HG03342 (cell line): Measurements from ENCODE around the gene LCE5A.
"Not testable (repeated sequence)": the region's sequence is repeated elsewhere in the genome, so short reads cannot be mapped to it uniquely, and the experiment has no call there.

Experiments
- ATAC-seq: cut with Tn5 transposase; IDR thresholded peaks from one replicate; pipeline ENCODE4 v1.9.1; 2021; ENCODE audit warnings: mild to moderate bottlenecking, moderate library complexity; ENCODE audit not compliant: unreplicated experiment

LCE5A gene, protein sequence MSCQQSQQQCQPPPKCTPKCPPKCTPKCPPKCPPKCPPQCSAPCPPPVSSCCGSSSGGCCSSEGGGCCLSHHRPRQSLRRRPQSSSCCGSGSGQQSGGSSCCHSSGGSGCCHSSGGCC

GRCh38 chr1:152510503-152510902 lies at the start of gene LCE5A:
Gene LCE5A, plus strand, starts transcription at chr1:152510803. Its CDS starts 732 bp downstream, at chr1:152511535.
- ATAC-seq = no peak

GRCh38 chr1:152461544-152461943 lies 49.1 kb upstream of the LCE5A start:
- ATAC-seq = no peak

DNA sequence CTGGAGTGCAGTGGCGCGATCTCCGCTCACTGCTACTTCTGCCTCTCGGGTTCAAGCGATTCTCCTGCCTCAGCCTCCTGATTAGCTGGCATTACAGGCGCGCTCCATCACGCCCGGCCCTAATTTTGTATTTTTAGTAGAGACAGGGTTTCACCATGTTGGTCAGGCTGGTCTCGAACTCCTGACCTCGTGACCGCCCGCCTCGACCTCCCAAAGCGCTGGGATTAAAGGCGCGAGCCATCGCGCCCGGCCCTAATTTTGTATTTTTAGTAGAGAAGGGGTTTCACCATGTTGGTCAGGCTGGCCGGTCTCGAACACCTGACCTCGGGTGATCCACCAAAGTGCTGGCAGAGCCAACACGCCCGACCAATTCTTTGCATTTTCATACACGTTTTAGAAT lies 48.0 kb upstream of the LCE5A start:
- ATAC-seq = no peak

GRCh38 chr1:152466217-152466616 lies 44.4 kb upstream of the LCE5A start:
- ATAC-seq = no peak

- no peak for ATAC-seq
Measured at GRCh38 chr1:152473887-152474537, 36.6 kb upstream of the LCE5A start.

DNA sequence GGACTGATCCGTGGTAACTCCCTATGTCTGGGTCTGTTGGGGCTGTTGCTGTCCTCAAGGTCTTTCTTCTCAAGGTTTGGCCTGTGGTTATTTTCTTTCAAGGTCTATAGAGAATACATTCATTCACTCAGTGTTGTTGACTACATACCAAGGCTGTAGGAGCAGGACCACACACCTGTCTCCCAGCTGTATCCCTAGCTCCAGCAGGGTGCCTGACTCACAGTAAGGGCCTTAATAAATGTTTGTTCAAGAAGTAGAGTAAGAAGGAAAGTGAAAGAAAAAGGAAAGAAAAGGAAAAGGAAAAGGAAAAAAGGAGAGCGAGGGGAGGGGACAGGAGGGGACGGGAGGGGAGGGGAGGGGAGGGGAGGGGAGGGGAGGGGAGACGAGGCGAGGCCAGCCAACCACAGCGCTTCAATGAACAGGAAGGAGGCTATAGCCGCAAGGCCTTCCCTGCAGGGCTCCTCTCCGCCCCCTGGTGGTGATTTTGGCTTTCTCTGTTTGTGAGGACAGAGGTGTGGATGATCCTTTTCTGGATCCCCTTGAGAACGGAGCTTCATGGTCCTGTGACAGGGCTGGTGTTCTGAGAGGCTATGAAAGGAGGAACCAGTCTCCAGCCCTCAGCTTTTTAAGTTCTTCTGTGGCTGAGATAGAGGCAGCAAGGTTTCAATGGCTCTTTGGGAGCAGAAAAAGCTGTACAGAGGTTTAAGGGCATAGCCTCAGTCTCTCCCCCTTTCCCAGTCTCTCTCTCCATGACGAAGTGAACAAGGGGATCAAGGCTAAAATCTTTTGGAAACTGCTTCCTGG lies 30.6 kb upstream of the LCE5A start:
- ATAC-seq = no peak

DNA sequence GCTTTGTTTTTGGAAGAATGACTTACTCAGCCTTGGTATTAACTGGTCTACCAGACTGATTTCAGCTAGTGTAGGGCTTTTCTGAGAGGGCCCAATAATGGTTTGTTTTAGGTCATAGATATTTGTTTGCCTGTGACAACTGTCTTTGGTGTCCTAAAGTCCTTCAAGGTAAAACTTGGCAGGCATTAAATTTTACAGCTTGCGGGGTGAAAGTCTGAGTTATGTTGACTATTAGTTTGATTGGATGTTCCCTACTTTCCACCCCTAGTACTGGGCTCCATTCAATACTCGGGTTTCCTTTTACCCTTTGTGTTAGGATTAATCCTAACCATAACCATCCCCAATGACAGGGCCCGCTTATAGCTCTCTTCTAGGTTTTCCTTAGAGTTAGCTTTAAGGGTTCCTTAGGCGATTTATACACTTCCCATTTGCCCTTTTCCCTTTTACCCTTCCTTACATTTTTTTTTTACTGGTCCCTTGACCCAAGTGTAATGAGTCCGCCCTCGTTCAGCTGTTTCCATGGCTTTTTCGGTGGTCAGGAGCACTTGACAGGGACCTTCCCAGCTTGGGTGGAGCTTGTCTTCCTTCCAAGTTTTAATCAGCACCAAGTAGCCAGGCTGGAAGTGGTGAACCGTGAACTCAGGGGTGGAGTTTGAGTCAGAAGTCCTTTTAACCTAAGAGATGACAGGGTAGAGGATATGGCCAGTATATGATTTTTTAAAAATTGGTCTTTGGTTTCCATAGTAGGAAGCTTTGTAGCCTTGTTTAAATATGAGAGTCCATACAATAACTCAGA lies 28.5 kb upstream of the LCE5A start:
- no peak for ATAC-seq

DNA sequence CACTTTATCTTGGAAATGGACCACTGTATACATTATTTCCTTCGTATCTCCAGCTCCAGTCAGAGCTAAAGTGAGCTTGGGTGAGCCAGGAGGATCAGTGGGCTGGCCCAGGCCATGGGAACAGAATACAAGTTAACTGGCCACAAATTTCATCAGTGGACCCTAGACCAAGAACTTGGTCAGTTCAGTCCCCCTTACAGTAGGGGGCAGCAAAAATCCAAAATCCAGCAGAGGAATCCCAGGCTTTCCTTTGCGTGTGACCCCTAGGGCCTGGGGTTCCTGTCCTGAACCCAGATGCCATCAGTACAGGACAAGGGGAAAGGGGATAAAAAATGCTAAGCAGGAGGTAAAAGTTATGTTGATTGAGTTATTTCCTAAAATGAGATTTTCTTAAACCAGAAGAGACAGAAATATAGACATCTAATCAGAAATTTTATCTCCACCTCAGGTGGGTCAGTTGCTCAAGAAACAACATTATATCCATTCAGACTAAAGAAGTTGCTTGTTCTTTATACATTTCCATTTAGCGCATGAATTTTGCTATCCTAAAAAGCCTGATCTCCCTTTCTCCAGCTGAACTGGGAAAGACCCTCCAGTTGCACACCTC lies 24.1 kb upstream of the LCE5A start:
- ATAC-seq = no peak

DNA sequence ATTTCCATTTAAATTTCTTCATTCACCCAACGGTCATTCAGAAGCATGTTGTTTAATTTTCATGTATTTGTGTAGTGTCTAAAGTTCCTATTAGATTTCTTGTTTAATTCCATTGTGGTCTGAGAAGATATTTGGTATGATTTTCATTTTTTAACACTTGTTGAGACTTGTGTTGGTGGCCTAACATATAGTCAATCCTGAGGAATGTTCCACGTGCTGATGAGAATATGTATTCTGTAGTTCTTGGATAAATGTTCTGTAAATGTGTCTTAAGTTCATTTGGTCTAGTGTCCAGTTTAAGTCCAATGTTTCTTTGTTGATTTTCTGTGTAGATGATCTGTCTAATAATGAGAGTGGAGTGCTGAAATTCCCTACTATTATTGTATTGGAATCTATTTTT lies 22.7 kb upstream of the LCE5A start:
- ATAC-seq = no peak

DNA sequence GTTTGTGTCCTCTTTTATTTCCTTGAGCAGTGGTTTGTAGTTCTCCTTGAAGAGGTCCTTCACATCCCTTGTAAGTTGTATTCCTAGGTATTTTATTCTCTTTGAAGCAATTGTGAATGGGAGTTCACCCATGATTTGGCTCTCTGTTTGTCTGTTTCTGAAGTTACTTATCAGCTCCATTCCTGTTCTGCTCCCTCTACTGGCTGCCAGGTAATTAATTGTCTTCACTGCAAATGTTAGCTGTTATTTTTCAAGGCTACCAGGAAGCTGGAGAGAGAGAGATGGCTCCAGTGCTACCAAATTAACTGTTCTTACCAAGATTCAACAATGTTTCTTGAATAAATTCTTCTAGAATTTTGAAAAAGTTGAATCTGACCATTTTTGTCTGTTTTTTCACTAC lies 19.1 kb upstream of the LCE5A start:
- not testable (repeated sequence) for ATAC-seq

GRCh38 chr1:152495066-152495675 lies 15.4 kb upstream of the LCE5A start:
- ATAC-seq = no peak

- ATAC-seq = no peak
Measured at GRCh38 chr1:152497273-152497672, 13.3 kb upstream of the LCE5A start.

DNA sequence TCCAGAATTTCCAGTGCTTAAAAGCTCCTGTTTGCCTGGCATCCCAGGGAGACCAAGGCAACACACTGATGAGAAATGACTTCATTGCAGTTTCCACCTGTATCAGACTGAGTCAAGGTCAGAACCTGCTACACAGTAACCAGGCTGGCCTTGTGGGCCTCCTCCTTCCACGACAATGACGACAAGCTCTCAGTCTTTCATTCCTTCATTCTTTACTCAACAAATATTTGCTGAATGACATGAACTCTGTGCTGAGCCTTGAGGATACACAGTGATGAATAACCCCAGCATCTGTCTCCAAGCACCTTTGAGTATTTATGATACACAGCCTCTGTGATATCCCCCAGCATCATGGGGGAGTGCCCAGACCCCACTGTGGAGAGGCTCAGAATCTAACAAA lies 8.9 kb upstream of the LCE5A start:
- no peak for ATAC-seq

DNA sequence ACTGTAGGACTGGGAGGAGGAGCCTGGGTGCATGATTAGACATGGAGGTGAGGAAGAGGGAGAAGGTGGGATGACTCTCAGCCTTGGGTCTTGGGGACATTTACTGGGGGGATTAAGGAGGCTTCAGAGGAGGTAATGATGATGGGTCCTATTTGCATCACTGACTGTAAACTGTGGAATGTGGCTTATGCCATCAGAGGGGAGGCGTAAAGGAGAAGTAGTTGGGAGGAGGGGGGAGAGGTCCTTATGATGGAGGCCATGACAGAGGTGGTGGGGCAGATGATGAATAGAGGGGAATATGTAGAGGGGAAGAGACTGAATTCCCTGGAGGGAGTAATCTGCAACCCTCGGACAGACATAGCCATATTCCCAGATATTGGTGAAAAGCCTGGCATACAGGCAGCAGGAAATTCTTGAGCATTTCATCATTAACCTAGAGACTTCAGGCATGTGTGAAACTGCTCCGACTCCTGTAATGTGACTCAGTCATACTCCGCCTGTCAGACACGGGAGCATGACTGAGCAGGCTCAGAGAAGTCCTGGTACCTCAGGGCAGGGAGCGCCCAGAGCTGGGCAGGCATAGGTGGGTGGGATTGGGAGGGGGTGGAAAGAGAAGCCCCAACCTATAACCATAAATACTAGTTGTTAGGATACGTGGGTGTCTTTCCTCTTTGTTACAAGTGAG lies 8.0 kb upstream of the LCE5A start:
- no peak for ATAC-seq

DNA sequence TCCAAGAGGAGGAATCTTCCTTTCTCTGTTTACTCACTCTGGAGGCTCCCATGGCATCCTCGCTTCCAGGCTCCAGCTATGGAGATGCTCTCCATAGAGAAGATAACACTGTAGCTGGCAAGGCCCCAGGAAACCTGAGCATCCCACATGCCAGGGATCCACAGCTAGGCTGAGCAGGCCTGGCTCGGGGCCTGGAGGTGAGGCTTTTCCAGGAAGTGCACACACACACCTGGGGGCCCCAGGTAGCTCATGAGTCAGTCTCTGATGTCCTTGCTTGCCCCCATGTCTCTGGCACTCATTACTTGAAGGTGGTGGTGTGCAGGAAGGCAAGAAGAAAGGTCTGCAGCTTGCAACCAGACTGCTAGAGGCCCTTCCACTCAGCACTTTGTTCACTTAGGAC lies 5.5 kb upstream of the LCE5A start:
- no peak for ATAC-seq

DNA sequence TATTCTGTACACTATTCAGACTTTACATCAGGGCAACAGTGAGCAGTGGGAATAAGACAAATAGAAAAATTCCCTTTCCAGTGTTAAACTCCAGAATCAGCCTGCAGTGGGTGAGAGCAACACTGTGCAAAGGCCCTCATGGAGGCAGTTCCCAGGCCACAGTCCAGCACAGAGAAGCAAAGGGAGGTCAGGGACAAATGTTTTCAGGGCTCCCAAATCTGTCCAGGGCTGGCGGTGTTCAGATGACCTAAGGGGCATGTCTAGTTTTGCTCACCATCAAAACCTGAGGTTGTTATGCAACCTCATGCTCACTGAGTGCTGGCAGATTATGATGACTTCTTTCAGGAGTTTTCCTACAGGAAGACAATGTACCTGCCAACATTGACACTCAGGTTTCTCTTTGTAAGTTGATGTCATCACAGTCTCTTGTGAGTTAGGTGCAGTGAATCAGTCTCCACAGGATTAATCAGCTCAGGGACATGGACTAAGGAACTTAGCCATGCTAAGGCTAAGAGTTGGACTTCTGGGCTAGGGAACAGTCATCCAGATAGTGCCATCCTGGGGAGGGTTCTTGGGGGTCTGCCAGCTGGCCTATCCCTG lies 3.6 kb upstream of the LCE5A start:
- ATAC-seq = no peak

- no peak for ATAC-seq
Measured at GRCh38 chr1:152511596-152511995, 993 bp downstream of the LCE5A start.

GRCh38 chr1:152513081-152513480 lies 2.5 kb downstream of the LCE5A start:
- ATAC-seq = no peak

DNA sequence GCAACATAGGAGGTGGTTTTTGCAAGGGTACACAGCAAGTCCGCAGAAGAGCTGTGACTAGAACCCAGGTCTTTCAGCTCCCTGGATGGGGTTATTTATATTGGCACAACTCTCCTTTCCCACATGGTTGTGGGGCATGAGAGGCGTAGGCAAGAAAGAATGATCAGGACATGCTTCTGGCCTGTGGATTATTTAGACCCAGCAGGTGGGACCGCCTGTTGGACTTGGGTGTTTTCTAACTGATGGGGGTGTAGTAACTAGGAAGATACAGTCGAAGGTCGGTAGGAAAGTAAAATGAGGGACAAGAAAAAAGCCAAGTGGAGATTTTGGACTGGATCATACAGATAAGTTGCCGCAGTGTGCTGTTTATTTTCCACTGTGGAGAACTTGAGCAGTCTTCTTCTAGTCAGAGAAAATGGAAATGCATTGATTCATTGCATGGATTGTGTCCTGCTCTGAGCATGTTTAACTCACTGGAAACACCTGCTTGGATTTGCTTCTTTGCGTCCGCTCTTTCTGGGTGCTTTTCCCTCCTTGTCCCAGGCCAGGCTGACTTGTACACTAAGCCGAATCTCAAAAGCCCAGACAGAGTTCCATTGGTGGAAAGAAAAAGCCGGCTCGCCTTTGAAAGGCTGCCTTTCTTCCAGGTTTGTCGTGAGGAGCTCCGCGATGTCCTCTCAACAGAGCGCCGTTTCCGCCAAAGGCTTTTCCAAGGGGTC lies 4.3 kb downstream of the LCE5A start:
- no peak for ATAC-seq
